Measurements from ENCODE around the gene LUZP2.

GRCh38 chr11:24900514-24900913 lies 403.7 kb downstream of the LUZP2 start:
- TF ChIP-seq EZH2 (IDR thresholded peaks at IDR 0.05; ENCODE audit: borderline replicate concordance, low read length): no peak
- no peak for TF ChIP-seq CTCF (IDR thresholded peaks at IDR 0.05; ENCODE audit: low read length)
